HEK293 (cell line): ENCODE measurements around the gene GJB4.

Source experiments
- CTCF ChIA-PET: fragments of 350-600 bp; formaldehyde crosslinking; extraction: SDS; loops from one replicate; lab custom pipeline; 2021; ENCODE audit warnings: antibody characterized with exemption; lab: Yijun Ruan, JAX
- POLR2A ChIA-PET: fragments of 300-600 bp; formaldehyde crosslinking; extraction: SDS; loops from one replicate; lab custom pipeline; 2020; ENCODE audit warnings: antibody characterized with exemption, inconsistent platforms; lab: Yijun Ruan, JAX
- H3K27ac ChIP-seq: fragments of 200-500 bp; sonication (Bioruptor generic); 2 replicates; pipeline ENCODE4 v1.5.1; 2014; ENCODE audit warnings: low read depth, low read length, control low read depth, inconsistent platforms; ENCODE audit errors: extremely low read depth
- H3K36me3 ChIP-seq, 2 experiments: fragments of 200-500 bp in 1 of 2; sonication (Bioruptor generic) in 1 of 2; 1 replicate in 1 of 2; 2 replicates in 1 of 2; pipeline ENCODE4 v1.5.1; 2014 to 2017; ENCODE audit warnings: inconsistent platforms in 2 of 2, low read length in 2 of 2; ENCODE audit not compliant: control insufficient read depth in 2 of 2, insufficient read depth in 1 of 2
- H3K4me1 ChIP-seq: fragments of 200-500 bp; sonication (Bioruptor generic); 2 replicates; pipeline ENCODE4 v1.5.1; 2014; ENCODE audit warnings: mild to moderate bottlenecking, low read length, inconsistent platforms; ENCODE audit not compliant: control insufficient read depth, insufficient read depth
- H3K4me3 ChIP-seq: 2 replicates; pipeline ENCODE4 v1.5.1; 2011; ENCODE audit warnings: low read depth, mild to moderate bottlenecking, control low read depth, low read length, moderate library complexity
- H3K9me3 ChIP-seq: fragments of 200-500 bp; sonication (Bioruptor generic); 2 replicates; pipeline ENCODE4 v1.5.1; 2014; ENCODE audit warnings: low read depth, low read length, inconsistent platforms; ENCODE audit not compliant: control insufficient read depth, insufficient read depth
- ELK4 ChIP-seq: IDR thresholded peaks from 2 replicates; pipeline ENCODE4 v1.6.1; 2011; ENCODE audit warnings: mild to moderate bottlenecking, low read depth, low read length, borderline replicate concordance
- GLI4 ChIP-seq: fragments of 450-650 bp; formaldehyde crosslinking; IDR thresholded peaks from 2 replicates; pipeline ENCODE4 v1.5.1; 2016; ENCODE audit warnings: missing biosample characterization, missing genetic modification characterization
- GLIS1 ChIP-seq: fragments of 450-650 bp; formaldehyde crosslinking; IDR thresholded peaks from 2 replicates; pipeline ENCODE4 v1.5.1; 2016; ENCODE audit warnings: missing biosample characterization, missing genetic modification characterization
- KLF10 ChIP-seq: fragments of 450-650 bp; IDR thresholded peaks from 2 replicates; pipeline ENCODE4 v1.5.1; 2018; ENCODE audit warnings: missing biosample characterization, mild to moderate bottlenecking, missing genetic modification characterization
- PRDM4 ChIP-seq: fragments of 450-650 bp; formaldehyde crosslinking; IDR thresholded peaks from 2 replicates; pipeline ENCODE4 v1.5.1; 2017; ENCODE audit warnings: missing biosample characterization, missing genetic modification characterization
- YY1 ChIP-seq: fragments of 450-650 bp; formaldehyde crosslinking; IDR thresholded peaks from 2 replicates; pipeline ENCODE4 v1.5.1; 2018; ENCODE audit warnings: missing biosample characterization, missing genetic modification characterization
- ZFHX2 ChIP-seq: fragments of 450-650 bp; formaldehyde crosslinking; conservative IDR thresholded peaks from 2 replicates; pipeline ENCODE4 v1.5.1; 2016; ENCODE audit warnings: missing biosample characterization, missing genetic modification characterization
- ZFP41 ChIP-seq: fragments of 450-650 bp; formaldehyde crosslinking; IDR thresholded peaks from 2 replicates; pipeline ENCODE4 v1.5.1; 2016; ENCODE audit warnings: missing biosample characterization, missing genetic modification characterization, borderline replicate concordance
- ZNF266 ChIP-seq: fragments of 450-650 bp; formaldehyde crosslinking; IDR thresholded peaks from 2 replicates; pipeline ENCODE4 v1.5.1; 2016; ENCODE audit warnings: missing biosample characterization, missing genetic modification characterization, low read depth
- ZNF350 ChIP-seq: fragments of 450-650 bp; formaldehyde crosslinking; IDR thresholded peaks from 2 replicates; pipeline ENCODE4 v1.5.0; 2017; ENCODE audit warnings: missing biosample characterization, mild to moderate bottlenecking, missing genetic modification characterization
- ZNF354C ChIP-seq: fragments of 450-650 bp; formaldehyde crosslinking; IDR thresholded peaks from 2 replicates; pipeline ENCODE4 v1.5.1; 2016; ENCODE audit warnings: missing biosample characterization, missing genetic modification characterization, low read depth, borderline replicate concordance
- ZNF48 ChIP-seq: fragments of 450-650 bp; formaldehyde crosslinking; IDR thresholded peaks from 2 replicates; pipeline ENCODE4 v1.5.1; 2016; ENCODE audit warnings: missing biosample characterization, missing genetic modification characterization
- ZNF560 ChIP-seq: fragments of 450-650 bp; formaldehyde crosslinking; IDR thresholded peaks from 2 replicates; pipeline ENCODE4 v1.5.1; 2017; ENCODE audit warnings: missing biosample characterization, missing genetic modification characterization, borderline replicate concordance
- ZNF571 ChIP-seq: fragments of 450-650 bp; formaldehyde crosslinking; IDR thresholded peaks from 2 replicates; pipeline ENCODE4 v1.5.0; 2017; ENCODE audit warnings: missing biosample characterization, missing genetic modification characterization
- ZNF623 ChIP-seq: fragments of 450-650 bp; formaldehyde crosslinking; IDR thresholded peaks from 2 replicates; pipeline ENCODE4 v1.5.1; 2016; ENCODE audit warnings: missing biosample characterization, missing genetic modification characterization
- ZNF658 ChIP-seq: fragments of 450-650 bp; formaldehyde crosslinking; IDR thresholded peaks from 2 replicates; pipeline ENCODE4; 2016; ENCODE audit warnings: missing biosample characterization, missing genetic modification characterization
- ZNF660 ChIP-seq: fragments of 450-650 bp; IDR thresholded peaks from 2 replicates; pipeline ENCODE4 v1.5.1; 2018; ENCODE audit warnings: missing biosample characterization, mild to moderate bottlenecking, missing genetic modification characterization
- ZNF670 ChIP-seq: fragments of 450-650 bp; formaldehyde crosslinking; IDR thresholded peaks from 2 replicates; pipeline ENCODE4 v1.5.1; 2016; ENCODE audit warnings: missing biosample characterization, missing genetic modification characterization, low read depth
- ZNF701 ChIP-seq: fragments of 450-650 bp; formaldehyde crosslinking; IDR thresholded peaks from 2 replicates; pipeline ENCODE4 v1.5.1; 2016; ENCODE audit warnings: missing biosample characterization, missing genetic modification characterization
- ZNF777 ChIP-seq: fragments of 450-650 bp; formaldehyde crosslinking; IDR thresholded peaks from 2 replicates; pipeline ENCODE4 v1.5.1; 2017; ENCODE audit warnings: missing biosample characterization, missing genetic modification characterization, borderline replicate concordance
- ZNF830 ChIP-seq: fragments of 450-650 bp; IDR thresholded peaks from 2 replicates; pipeline ENCODE4 v1.5.0; 2018; ENCODE audit warnings: missing biosample characterization, missing genetic modification characterization, low read depth, mild to moderate bottlenecking, moderate library complexity
- TF ChIP-seq, protein P1 (sequence below): fragments of 450-650 bp; formaldehyde crosslinking; IDR thresholded peaks from 2 replicates; pipeline ENCODE4 v1.5.1; 2016; ENCODE audit warnings: missing biosample characterization, missing genetic modification characterization
- TF ChIP-seq, protein P2 (sequence below): fragments of 450-650 bp; formaldehyde crosslinking; IDR thresholded peaks from 2 replicates; pipeline ENCODE4 v1.5.1; 2017; ENCODE audit warnings: missing biosample characterization, missing genetic modification characterization

GJB4 gene

GRCh38 chr1:34779526-34779925, 20.0 kb downstream of the GJB4 start:
- no peak overlapping the region for H3K27ac ChIP-seq
- CTCF ChIA-PET, result interaction anchor here (0.6 to 1.7 kb wide), 3 partner anchors 37 to 403 kb away, joined by 3 to 6 read pairs (median 4); no protein-coding TSS in a partner anchor

DNA sequence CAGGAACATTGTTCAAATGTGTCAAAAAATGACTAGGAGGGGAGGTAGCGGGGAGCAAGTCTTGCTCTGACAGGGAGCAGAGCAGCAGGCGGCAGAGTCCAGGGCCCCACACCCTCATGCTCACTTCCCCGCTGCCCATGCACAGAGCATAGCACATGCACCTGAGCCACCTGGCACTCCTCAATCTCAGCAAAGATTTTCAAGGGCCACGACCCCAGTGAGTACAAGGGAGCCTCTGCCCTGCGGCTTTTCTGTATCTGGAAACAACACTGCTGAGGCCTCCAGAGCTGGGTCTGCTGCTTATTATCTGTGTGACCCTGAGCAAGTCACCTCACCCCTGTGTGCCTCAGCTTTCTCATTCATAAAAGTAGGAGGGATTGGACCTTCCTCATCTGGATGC, 20.4 kb downstream of the GJB4 start:
- Histone ChIP-seq H3K36me3 (no peaks in the 10 kb centered on the region), H3K4me3 (no peak overlapping the region), H3K4me1 (no peaks in the 10 kb centered on the region), H3K27ac (no peak overlapping the region), H3K9me3 (no peaks in the 10 kb centered on the region)
- ChIA-PET POLR2A (no interaction called here), CTCF (interaction anchor here (0.9 to 1.7 kb wide), 3 partner anchors 9 to 72 kb away, joined by 3 to 6 read pairs (median 3); no protein-coding TSS in a partner anchor)
- TF ChIP-seq ZNF350 (no peak), PRDM4 (tag by site-specific recombination) (no peak), KLF10 (tag by site-specific recombination) (no peak), ZNF266 (tag by site-specific recombination) (no peak), ZNF623 (no peak), ZFHX2 (no peak), GLIS1 (tag by site-specific recombination) (no peak), ZNF670 (tag by site-specific recombination) (no peak), ELK4 (no peak)

More at GRCh38 chr1:34779526-34779925, 20.0 kb downstream of the GJB4 start:
- Histone ChIP-seq H3K9me3 (no peaks in the 10 kb centered on the region), H3K36me3 (no peaks in the 10 kb centered on the region), H3K4me3 (no peak overlapping the region), H3K4me1 (no peaks in the 10 kb centered on the region)
- TF ChIP-seq GLIS1 (tag by site-specific recombination), result no peak
- no peak for TF ChIP-seq ZNF777 (tag by site-specific recombination)
- TF ChIP-seq ZNF830 (tag by site-specific recombination), result no peak
- no peak for TF ChIP-seq ZNF48 (tag by site-specific recombination)
- TF ChIP-seq ZNF670 (tag by site-specific recombination), result no peak
- no peak for TF ChIP-seq ZNF354C (tag by site-specific recombination)
- TF ChIP-seq ZNF560 (tag by site-specific recombination), result no peak
- TF ChIP-seq ZNF701 (tag by site-specific recombination), result no peak
- TF ChIP-seq, protein P1, sequence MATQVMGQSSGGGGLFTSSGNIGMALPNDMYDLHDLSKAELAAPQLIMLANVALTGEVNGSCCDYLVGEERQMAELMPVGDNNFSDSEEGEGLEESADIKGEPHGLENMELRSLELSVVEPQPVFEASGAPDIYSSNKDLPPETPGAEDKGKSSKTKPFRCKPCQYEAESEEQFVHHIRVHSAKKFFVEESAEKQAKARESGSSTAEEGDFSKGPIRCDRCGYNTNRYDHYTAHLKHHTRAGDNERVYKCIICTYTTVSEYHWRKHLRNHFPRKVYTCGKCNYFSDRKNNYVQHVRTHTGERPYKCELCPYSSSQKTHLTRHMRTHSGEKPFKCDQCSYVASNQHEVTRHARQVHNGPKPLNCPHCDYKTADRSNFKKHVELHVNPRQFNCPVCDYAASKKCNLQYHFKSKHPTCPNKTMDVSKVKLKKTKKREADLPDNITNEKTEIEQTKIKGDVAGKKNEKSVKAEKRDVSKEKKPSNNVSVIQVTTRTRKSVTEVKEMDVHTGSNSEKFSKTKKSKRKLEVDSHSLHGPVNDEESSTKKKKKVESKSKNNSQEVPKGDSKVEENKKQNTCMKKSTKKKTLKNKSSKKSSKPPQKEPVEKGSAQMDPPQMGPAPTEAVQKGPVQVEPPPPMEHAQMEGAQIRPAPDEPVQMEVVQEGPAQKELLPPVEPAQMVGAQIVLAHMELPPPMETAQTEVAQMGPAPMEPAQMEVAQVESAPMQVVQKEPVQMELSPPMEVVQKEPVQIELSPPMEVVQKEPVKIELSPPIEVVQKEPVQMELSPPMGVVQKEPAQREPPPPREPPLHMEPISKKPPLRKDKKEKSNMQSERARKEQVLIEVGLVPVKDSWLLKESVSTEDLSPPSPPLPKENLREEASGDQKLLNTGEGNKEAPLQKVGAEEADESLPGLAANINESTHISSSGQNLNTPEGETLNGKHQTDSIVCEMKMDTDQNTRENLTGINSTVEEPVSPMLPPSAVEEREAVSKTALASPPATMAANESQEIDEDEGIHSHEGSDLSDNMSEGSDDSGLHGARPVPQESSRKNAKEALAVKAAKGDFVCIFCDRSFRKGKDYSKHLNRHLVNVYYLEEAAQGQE, result no peak
- no peak for TF ChIP-seq YY1 (tag by site-specific recombination)
- no peak for TF ChIP-seq ZNF350
- no peak for TF ChIP-seq ZNF571 (tag by site-specific recombination)
- no peak for TF ChIP-seq ZFP41 (tag by site-specific recombination)
- TF ChIP-seq ZNF658 (tag by site-specific recombination), result no peak
- TF ChIP-seq, protein P2, sequence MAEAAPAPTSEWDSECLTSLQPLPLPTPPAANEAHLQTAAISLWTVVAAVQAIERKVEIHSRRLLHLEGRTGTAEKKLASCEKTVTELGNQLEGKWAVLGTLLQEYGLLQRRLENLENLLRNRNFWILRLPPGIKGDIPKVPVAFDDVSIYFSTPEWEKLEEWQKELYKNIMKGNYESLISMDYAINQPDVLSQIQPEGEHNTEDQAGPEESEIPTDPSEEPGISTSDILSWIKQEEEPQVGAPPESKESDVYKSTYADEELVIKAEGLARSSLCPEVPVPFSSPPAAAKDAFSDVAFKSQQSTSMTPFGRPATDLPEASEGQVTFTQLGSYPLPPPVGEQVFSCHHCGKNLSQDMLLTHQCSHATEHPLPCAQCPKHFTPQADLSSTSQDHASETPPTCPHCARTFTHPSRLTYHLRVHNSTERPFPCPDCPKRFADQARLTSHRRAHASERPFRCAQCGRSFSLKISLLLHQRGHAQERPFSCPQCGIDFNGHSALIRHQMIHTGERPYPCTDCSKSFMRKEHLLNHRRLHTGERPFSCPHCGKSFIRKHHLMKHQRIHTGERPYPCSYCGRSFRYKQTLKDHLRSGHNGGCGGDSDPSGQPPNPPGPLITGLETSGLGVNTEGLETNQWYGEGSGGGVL (tag by site-specific recombination), result no peak
- TF ChIP-seq ZNF660 (tag by site-specific recombination), result no peak
- no peak for TF ChIP-seq GLI4 (tag by site-specific recombination)
- POLR2A ChIA-PET, result no interaction called here
